Heart left ventricle (tissue), 16 donors: ENCODE data around the gene ISM1. TPM values are rescaled to one million over a fixed set of nuclear protein-coding genes. Genes with fewer than 3 reads are reported as not detected.

Source experiments
- ATAC-seq, 4 donors: fragments of 200-7000 bp; cut with Tn5 transposase; one replicate each; pipeline ENCODE4 v1.9.1; 2020 to 2022; ENCODE audit warnings: moderate library complexity in 4 of 4, mild to moderate bottlenecking in 3 of 4, moderate number of reproducible peaks in 1 of 4
- DNase-seq, 5 donors: peaks; one replicate each; pipeline ENCODE4 v3.0.0-alpha.2; 2020
- H3K27ac ChIP-seq, 12 donors: fragments of 200-600 bp; sonication (generic) in 4 of 12; one replicate each; pipeline versions ENCODE4 v1.5.0 to v1.8.0; 2016 to 2022; ENCODE audit warnings: mild to moderate bottlenecking in 2 of 12
- H3K27me3 ChIP-seq, 9 donors: fragments of 200-600 bp; sonication (generic) in 2 of 9; one replicate each; pipeline versions ENCODE4 v1.5.1 to v1.8.0; 2016 to 2022; ENCODE audit warnings: mild to moderate bottlenecking in 3 of 9
- H3K36me3 ChIP-seq, 9 donors: fragments of 200-600 bp; sonication (generic) in 2 of 9; one replicate each; pipeline versions ENCODE4 v1.5.0 to v1.8.0; 2018 to 2022; ENCODE audit warnings: mild to moderate bottlenecking in 2 of 9
- H3K4me1 ChIP-seq, 12 donors: fragments of 200-600 bp; sonication (generic) in 4 of 12; one replicate each; pipeline versions ENCODE4 v1.5.0 to v1.8.0; 2016 to 2022; ENCODE audit warnings: mild to moderate bottlenecking in 3 of 12
- H3K4me3 ChIP-seq, 12 donors: fragments of 200-600 bp; sonication (generic) in 4 of 12; one replicate each; pipeline versions ENCODE4 v1.5.0 to v1.8.0; 2017 to 2022; ENCODE audit warnings: mild to moderate bottlenecking in 9 of 12, moderate library complexity in 4 of 12
- H3K9me3 ChIP-seq, 12 donors: fragments of 200-600 bp; sonication (generic) in 4 of 12; one replicate each; pipeline versions ENCODE4 v1.5.0 to v1.8.0; 2016 to 2022; ENCODE audit warnings: mild to moderate bottlenecking in 1 of 12
- POLR2A ChIP-seq, 2 donors: fragments of 450-650 bp; IDR thresholded peaks; one replicate each; pipeline ENCODE4 v1.6.1; 2017; ENCODE audit warnings: antibody characterized with exemption in 2 of 2, mild to moderate bottlenecking in 2 of 2, moderate library complexity in 2 of 2
- WGBS, 4 donors: extraction: QIAGEN DNeasy Blood & Tissue Kit in 2 of 4; methylation state at CpG; one replicate each; pipeline versions ENCODE4 v1.1.5 to v1.1.7; 2013 to 2018; 5-methylcytosine and 5-hydroxymethylcytosine counted together
- intact Hi-C, 10 donors: fragments of 100-400 bp; cut with DNase I; formaldehyde crosslinking; loops; one replicate each; pipeline versions ENCODE4 v1.11.1 to v1.14.2; 2022
- polyA plus RNA-seq, 2 donors: library from polyadenylated mRNA; stranded (reverse); fragments of 200-250 nt; gene quantifications; one replicate each; pipeline ENCODE4 v1.2.3, GENCODE V29; 2013
- total RNA-seq, 9 donors: library from RNA; depleted of rRNA in 2 of 9; stranded (reverse); fragments of >200 nt in 2 of 9; fragmentation: NEBNext Ultra II Directional in 3 of 9; extraction: Animal tissue kit (Norgen Biotek cat#: 25700) in 3 of 9; gene quantifications; one replicate each; pipeline versions ENCODE4 v1.1.0 to v1.2.4, GENCODE V29; 2016 to 2023
- TF ChIP-seq, protein P1 (sequence below), 12 donors: fragments of 200-600 bp; sonication (generic) in 4 of 12; IDR thresholded peaks; one replicate each; pipeline versions ENCODE4 v1.5.0 to v1.8.0; 2018 to 2022; ENCODE audit warnings: antibody characterized with exemption in 12 of 12, mild to moderate bottlenecking in 5 of 12
- donor health status: ischemic (EF 13 %, LVEDD 7.1; RV severe dilation, severe dysfunction).
- donor health status: healthy with polysubstance abuse.
- donor health status: DM: no; HTN: yes; CAD: no.
- donor health status: DM: no; HTN: no; CAD: no.
- donor health status: ischemic (EF 25% LVEDD 6.9; RV normal size, moderate dysfunction).
- donor health status: ischemic (EF 25% LVEDD 5.7; RV mildly dilated, moderate dysfunction).
- donor health status: healthy.
- donor health status: DM: yes; HTN: yes; CAD: no.
- donor health status: ischemic (EF 35%, LVEDD 5.7; RV mildly dilated, moderate dysfunction).
- donor health status: nonischemic (EF 11% LVEDD 7.7; RV severe dilation, severe dysfunction).
- donor health status: DM: yes; HTN: yes; CAD: no.
- donor health status: PGD.
- donor health status: ischemic (EF 29% LVEDD 5.4; RV normal size, mild dysfunction).
- donor health status: nonischemic (EF 23%, LVEDD 6.1; RV moderate dilation, normal function).

Gene ISM1
- total and polyA plus RNA-seq, 11 donors, result 0.46 to 2.9 (median 1.4) TPM

DNA sequence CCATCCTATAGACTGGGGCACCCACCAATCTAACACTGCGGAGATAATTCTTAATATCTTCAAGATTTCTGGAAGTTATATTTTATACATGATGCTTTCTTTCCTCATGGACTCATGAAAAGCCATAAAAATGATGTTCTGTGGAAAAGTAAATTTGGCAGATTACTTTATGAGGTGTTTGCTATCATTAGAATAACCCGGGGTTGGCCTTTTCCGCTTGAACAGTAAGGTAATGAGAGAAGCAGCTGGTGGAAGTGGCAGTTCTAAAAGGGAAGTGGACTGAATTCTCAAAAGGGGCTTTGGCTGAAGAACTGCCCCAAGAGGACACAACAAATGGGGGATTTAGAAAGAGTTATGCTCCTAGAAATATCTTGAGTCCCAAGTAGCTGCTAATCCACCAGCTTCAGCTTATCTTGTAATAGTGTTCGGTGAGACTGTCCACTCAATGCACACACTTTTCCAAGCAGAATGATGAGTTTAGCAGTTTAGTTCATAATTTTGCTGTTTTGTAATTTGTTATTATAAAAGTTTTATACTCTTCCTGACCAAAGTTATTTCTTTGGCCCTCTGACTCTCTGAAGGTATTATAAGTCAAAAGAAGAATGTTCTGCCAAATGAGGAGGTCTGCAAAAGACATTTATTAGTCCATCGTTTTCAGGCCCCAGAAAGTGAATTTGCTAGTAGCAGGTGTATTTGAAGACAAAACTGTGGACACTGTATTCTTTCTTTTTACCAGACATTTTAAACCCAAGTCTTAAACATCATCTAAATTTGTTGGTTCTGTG, 2.9 kb downstream of the ISM1 start:
- ATAC-seq (no peak), DNase-seq (no peak)
- H3K36me3 ChIP-seq, result no peaks in the 10 kb centered on the region
- intact Hi-C loops, result loop anchor here in 3 of 10 donors (5.0 kb wide), 2 partner anchors 38 to 48 kb away; no protein-coding TSS in a partner anchor
- 50 to 57% (median 55%) methylated on average over 5 of the region's 5 CpGs for WGBS, 4 donors
- H3K4me1 ChIP-seq, result peaks cover 0 to 28% (median 11%) of the 10 kb centered on the region in 12 donors
- TF ChIP-seq, protein P1, sequence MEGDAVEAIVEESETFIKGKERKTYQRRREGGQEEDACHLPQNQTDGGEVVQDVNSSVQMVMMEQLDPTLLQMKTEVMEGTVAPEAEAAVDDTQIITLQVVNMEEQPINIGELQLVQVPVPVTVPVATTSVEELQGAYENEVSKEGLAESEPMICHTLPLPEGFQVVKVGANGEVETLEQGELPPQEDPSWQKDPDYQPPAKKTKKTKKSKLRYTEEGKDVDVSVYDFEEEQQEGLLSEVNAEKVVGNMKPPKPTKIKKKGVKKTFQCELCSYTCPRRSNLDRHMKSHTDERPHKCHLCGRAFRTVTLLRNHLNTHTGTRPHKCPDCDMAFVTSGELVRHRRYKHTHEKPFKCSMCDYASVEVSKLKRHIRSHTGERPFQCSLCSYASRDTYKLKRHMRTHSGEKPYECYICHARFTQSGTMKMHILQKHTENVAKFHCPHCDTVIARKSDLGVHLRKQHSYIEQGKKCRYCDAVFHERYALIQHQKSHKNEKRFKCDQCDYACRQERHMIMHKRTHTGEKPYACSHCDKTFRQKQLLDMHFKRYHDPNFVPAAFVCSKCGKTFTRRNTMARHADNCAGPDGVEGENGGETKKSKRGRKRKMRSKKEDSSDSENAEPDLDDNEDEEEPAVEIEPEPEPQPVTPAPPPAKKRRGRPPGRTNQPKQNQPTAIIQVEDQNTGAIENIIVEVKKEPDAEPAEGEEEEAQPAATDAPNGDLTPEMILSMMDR (IDR thresholded peaks at IDR 0.05), result no peak
- H3K27ac ChIP-seq, result peak overlapping the region in 5 of 12 donors; percentile 14 to 61 (median 27)
- peak overlapping the region in 1 of 12 donors; percentile 21 for H3K4me3 ChIP-seq
- H3K9me3 ChIP-seq, result peaks cover 0 to 26% (median 0%) of the 10 kb centered on the region in 12 donors
- H3K27me3 ChIP-seq, result peaks cover 8 to 41% (median 29%) of the 10 kb centered on the region in 9 donors

DNA sequence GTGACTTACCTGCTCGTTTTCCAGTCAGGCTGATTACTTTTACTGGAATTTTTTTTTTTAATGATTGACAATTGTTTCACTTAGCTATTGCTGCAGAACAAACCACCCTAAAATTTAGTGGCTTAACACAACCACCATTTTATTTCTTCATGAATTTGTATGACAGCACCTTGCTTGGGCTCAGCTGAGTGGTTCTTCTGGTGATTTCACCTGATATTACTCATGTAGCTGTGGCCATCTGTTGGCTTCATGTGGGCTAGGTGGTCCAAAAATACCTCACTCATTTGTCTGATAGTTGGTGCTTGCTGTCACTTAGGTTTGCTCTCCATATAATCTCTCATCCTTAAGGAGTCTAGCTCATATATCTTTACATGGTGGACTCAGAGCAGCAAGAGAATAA, 5.3 kb downstream of the ISM1 start:
- no peak overlapping the region for H3K4me3 ChIP-seq
- H3K27ac ChIP-seq, result no peak overlapping the region
- no peak for DNase-seq
- peaks cover 0 to 16% (median 5%) of the 10 kb centered on the region in 12 donors for H3K4me1 ChIP-seq
- H3K27me3 ChIP-seq, result peaks cover 0 to 20% (median 13%) of the 10 kb centered on the region in 9 donors
- no peak for ATAC-seq
- H3K36me3 ChIP-seq, result no peaks in the 10 kb centered on the region
- no peak for TF ChIP-seq POLR2A (IDR thresholded peaks at IDR 0.05)
- TF ChIP-seq, protein P1 (IDR thresholded peaks at IDR 0.05), result no peak
- intact Hi-C loops, result no loop called here
- 67 to 74% (median 74%) methylated on average over 1 of the region's 1 CpG for WGBS, 4 donors
- peaks cover 0 to 26% (median 0%) of the 10 kb centered on the region in 12 donors for H3K9me3 ChIP-seq

DNA sequence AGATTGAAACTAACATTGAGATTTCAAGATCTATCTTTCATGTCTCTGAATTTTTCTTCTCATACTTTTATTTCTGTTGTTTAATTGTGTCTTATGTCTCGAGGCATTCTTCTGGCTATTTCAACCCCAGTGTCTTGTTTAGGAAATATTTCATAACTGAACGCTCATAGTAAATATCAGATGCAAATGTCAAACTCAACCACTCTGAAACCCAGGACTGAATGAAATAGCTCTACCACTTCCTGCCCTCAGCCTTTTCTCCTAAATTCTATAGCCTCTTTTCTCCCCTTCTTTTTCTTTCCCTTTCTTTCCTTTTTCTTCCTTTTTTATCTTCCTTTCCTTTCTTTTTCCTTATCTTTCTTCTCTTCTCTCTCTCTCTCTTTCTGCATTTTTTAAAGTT, 7.7 kb downstream of the ISM1 start:
- no peak overlapping the region for H3K27ac ChIP-seq
- peaks cover 0 to 2% (median 0%) of the 10 kb centered on the region in 9 donors for H3K27me3 ChIP-seq
- no peak for TF ChIP-seq POLR2A (IDR thresholded peaks at IDR 0.05)
- TF ChIP-seq, protein P1 (IDR thresholded peaks at IDR 0.05), result no peak
- peaks cover 0 to 26% (median 0%) of the 10 kb centered on the region in 12 donors for H3K9me3 ChIP-seq
- no peak overlapping the region for H3K4me3 ChIP-seq
- peaks cover 0 to 19% (median 2%) of the 10 kb centered on the region in 12 donors for H3K4me1 ChIP-seq
- H3K36me3 ChIP-seq, result no peaks in the 10 kb centered on the region
- no peak for ATAC-seq
- DNase-seq, result no peak
- intact Hi-C loops, result no loop called here
- 83 to 91% (median 86%) methylated on average over 2 of the region's 2 CpGs for WGBS, 4 donors

DNA sequence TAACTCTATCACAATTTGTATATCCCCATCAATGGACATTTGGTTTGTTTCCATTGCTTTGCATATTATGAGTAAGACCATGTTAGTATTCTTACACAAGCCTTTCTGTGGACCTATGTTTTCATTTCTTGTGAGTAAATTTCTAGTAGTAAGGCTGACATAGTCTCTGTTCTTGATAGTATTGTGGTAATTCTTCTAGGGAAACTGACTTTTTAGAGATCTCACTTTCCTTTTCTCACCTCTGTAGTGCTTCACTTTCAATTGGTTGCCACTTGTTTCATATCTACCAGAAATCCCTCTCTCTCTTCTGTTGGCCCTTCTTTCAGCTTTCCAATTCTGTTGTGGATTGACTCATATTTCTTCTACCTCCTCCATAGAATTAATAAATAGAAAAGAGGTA, 8.5 kb downstream of the ISM1 start:
- intact Hi-C loops, result no loop called here
- DNase-seq, result no peak
- no peak for ATAC-seq
- TF ChIP-seq POLR2A (IDR thresholded peaks at IDR 0.05), result no peak
- TF ChIP-seq, protein P1 (IDR thresholded peaks at IDR 0.05), result no peak
- H3K9me3 ChIP-seq, result peaks cover 0 to 26% (median 0%) of the 10 kb centered on the region in 12 donors
- H3K36me3 ChIP-seq, result no peaks in the 10 kb centered on the region
- H3K27ac ChIP-seq, result no peak overlapping the region
- no peak overlapping the region for H3K4me3 ChIP-seq
- no peaks in the 10 kb centered on the region for H3K27me3 ChIP-seq
- peaks cover 0 to 16% (median 0%) of the 10 kb centered on the region in 12 donors for H3K4me1 ChIP-seq
